Measurements from ENCODE around the gene C16orf96. TPM values are rescaled to one million over a fixed set of nuclear protein-coding genes. Genes with fewer than 3 reads are reported as not detected.

C16orf96 gene
- total RNA-seq: 0.38 TPM

GRCh38 chr16:4556112-4556511 is at the start of gene C16orf96:
C16orf96 (plus strand) TSS chr16:4556340; CDS start chr16:4556490, 150 bp downstream.
- ATAC-seq (peak; percentile 25), DNase-seq (ENCODE audit: low spot score) (no peak)

- ATAC-seq (peak; percentile 87), DNase-seq (ENCODE audit: low spot score) (peak; percentile 62)
These were observed 49.7 kb upstream of the C16orf96 start for GRCh38 chr16:4506450-4506849.

GRCh38 chr16:4507588-4508345 is 48.4 kb upstream of the C16orf96 start:
- ATAC-seq (no peak), DNase-seq (ENCODE audit: low spot score) (no peak)

- DNase-seq (ENCODE audit: low spot score) (no peak), ATAC-seq (no peak)
These were observed 47.3 kb upstream of the C16orf96 start for GRCh38 chr16:4508806-4509205.

- ATAC-seq (no peak), DNase-seq (ENCODE audit: low spot score) (no peak)
These were observed 46.7 kb upstream of the C16orf96 start for GRCh38 chr16:4509420-4509819.

- DNase-seq (ENCODE audit: low spot score) (no peak), ATAC-seq (no peak)
These were observed 46.0 kb upstream of the C16orf96 start for GRCh38 chr16:4510131-4510530.

- ATAC-seq: no peak
- no peak for DNase-seq (ENCODE audit: low spot score)
These were observed 45.3 kb upstream of the C16orf96 start for GRCh38 chr16:4510747-4511426.

- DNase-seq (ENCODE audit: low spot score) (no peak), ATAC-seq (peak; percentile 74)
These were observed 44.6 kb upstream of the C16orf96 start for GRCh38 chr16:4511441-4512082.

GRCh38 chr16:4512473-4512872 is 43.7 kb upstream of the C16orf96 start:
- DNase-seq (ENCODE audit: low spot score): no peak
- no peak for ATAC-seq

- ATAC-seq: no peak
- DNase-seq (ENCODE audit: low spot score): no peak
These were observed 42.9 kb upstream of the C16orf96 start for GRCh38 chr16:4513086-4513860.

- DNase-seq (ENCODE audit: low spot score) (no peak), ATAC-seq (no peak)
These were observed 42.3 kb upstream of the C16orf96 start for GRCh38 chr16:4513881-4514280.

GRCh38 chr16:4514606-4515005 is 41.5 kb upstream of the C16orf96 start:
- ATAC-seq (no peak), DNase-seq (ENCODE audit: low spot score) (no peak)

- ATAC-seq (no peak), DNase-seq (ENCODE audit: low spot score) (no peak)
These were observed 40.4 kb upstream of the C16orf96 start for GRCh38 chr16:4515611-4516233.

GRCh38 chr16:4517812-4518680 is 38.1 kb upstream of the C16orf96 start:
- ATAC-seq: peak; percentile 62
- no peak for DNase-seq (ENCODE audit: low spot score)

- DNase-seq (ENCODE audit: low spot score) (no peak), ATAC-seq (no peak)
These were observed 36.7 kb upstream of the C16orf96 start for GRCh38 chr16:4519274-4520058.

- no peak for DNase-seq (ENCODE audit: low spot score)
These were observed 35.2 kb upstream of the C16orf96 start for GRCh38 chr16:4520913-4521312.

GRCh38 chr16:4522051-4522581 is 34.0 kb upstream of the C16orf96 start:
- DNase-seq (ENCODE audit: low spot score): no peak
- no peak for ATAC-seq

More at GRCh38 chr16:4520913-4521312, 35.2 kb upstream of the C16orf96 start:
- ATAC-seq: no peak

- DNase-seq (ENCODE audit: low spot score) (no peak), ATAC-seq (no peak)
These were observed 32.5 kb upstream of the C16orf96 start for GRCh38 chr16:4523686-4524085.

- DNase-seq (ENCODE audit: low spot score) (no peak), ATAC-seq (no peak)
These were observed 31.6 kb upstream of the C16orf96 start for GRCh38 chr16:4524571-4524970.

Data from left lobe of liver (tissue), 2 donors.